NCI-H510A (cell line): Measurements from ENCODE around the gene FIS1.

ENCODE experiments used
- DNase-seq: peaks from one replicate; lab custom pipeline; 2025; lab: John Stamatoyannopoulos, UW

Gene FIS1

DNA sequence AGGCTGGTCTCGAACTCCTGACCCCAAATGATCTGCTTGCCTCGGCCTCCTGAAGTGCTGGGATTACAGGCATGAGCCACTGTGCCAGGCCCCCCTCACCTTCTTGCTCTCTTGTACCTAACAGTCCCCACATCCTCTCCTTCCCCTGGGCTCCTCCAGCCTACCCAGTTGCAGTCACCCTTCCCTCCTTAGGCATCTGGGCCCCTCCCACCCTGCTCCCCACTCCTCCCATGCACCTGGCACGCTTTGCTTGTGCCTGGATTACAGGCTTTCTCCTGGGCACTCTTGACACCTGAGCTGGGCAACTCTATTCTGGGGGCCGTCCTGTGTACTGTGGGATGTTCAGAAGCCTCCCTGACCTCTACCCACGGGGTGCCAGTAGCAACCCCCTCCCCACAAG lies 10.2 kb downstream of the FIS1 start:
- DNase-seq, result no peak

DNA sequence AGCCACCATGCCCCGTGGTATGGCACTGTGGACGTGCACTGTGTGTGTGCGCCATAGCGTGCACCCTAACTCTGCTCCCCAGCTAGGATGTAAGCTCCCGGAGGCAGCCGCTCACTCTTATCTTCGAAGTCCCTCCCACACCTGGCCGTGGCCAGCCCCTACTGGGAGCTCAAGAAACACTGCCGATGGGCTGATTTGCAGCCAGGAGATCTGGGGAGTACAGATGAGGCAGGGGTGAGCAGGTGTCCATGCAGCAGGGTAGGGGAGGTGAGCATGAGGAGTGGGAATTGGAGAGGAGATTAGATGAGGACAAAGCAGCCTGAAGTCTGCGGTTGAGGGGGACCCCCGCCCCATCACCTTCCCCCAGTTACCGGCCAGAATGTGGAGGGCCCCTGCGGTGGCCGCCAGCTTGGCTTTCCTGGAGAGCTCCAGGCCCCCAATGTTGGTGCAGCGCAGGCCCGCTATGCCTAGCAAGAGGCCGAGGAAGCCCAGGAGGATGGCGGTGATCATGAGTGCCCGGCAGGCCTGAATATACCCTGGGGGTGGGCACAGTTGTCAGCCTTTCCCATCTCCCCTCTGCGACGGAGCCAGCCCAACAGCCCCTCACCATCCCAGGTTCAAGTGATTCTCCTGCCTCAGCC lies 10.9 kb downstream of the FIS1 start:
- DNase-seq, result no peak

DNA sequence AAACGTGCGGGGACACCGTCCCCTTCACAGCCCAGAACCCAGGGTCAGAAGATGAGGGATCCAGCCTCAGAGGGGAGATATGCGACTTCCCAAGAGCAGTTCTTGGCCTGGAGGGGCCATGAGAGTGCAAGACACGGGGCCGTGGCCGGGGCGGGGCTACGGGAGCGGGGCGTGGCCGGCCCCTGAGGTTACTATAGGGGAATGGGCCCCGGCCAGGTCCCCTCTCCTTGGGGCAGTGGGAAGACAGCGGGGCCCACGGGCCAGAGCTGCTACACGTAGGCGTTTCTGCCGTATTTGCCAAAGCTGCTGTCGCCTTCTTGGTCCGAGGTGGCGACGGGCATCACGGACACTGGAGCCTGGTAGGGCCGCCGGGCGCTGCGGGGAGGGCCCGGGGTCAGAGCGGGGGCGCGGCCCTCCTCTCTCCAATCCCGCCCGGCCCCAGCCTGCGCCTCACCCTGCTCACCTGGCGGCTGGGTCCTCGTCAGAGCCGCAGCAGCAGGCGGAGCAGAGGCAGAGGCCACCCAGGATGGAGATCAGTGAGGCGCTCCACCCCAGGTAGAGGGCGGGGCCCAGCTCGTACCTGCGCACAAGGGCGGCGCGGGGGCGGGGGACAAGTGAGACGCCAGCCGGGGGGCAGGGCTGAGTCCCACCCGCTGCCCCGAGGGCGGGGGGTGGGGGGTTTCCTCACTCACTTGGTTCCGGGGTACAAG lies 12.6 kb downstream of the FIS1 start:
- DNase-seq, result peak; percentile 70

DNA sequence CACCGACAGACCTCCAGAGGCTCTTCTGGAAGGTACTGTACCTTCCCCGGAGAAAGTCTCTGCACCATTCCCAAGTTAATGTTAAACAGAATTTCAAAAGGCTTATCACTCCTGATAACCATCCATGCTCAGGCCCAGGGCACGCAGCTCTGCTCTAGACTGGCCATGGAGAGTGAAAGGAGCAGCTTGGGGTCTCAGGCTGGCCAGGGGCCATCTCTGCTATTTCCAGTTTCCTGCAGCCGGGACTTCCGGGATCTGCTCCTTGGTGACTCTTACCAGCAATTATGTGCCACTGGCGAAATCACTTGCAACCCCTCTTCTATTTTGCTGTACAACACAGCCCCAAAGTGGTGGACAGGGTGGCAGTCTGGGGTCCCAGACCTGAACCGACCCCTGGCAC lies 13.2 kb downstream of the FIS1 start:
- DNase-seq, result no peak

DNA sequence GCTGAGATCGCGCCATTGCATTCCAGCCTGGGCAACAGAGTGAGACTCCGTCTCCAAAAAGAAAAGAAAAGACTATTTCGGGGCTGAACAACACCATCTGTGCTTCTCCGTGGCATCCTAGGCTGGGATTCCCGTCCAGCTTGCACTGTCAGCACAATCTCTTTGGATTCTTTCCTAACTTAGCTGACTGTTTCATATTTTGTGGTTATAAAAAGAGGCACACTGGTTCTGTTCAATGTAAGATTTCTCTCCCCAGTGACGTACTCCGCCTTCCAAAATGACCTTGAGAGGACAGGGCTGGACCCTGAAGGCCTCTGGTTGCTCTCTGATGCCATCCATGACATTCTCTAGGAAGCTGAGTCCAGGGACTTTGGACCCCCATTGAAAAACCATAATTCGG lies 18.2 kb downstream of the FIS1 start:
- DNase-seq, result no peak

DNA sequence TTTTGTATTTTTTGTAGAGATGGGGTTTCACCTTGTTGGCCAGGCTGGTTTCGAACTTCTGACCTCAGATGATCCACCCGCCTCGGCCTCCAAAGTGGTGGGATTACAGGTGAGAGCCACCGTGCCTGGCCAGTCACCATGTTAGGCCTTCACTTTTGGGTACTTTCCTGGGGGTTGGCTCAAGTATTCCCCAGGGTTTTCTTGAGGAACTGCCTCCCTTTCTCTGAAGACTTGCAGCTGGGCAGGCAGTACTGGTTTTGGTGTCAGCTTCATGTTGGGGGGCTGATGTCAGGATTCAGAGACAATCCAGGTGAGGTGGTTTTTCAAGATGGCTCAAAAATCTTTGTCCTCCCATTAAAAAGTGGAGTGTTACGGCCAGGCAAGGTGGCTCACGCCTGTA lies 19.2 kb downstream of the FIS1 start:
- no peak for DNase-seq

DNA sequence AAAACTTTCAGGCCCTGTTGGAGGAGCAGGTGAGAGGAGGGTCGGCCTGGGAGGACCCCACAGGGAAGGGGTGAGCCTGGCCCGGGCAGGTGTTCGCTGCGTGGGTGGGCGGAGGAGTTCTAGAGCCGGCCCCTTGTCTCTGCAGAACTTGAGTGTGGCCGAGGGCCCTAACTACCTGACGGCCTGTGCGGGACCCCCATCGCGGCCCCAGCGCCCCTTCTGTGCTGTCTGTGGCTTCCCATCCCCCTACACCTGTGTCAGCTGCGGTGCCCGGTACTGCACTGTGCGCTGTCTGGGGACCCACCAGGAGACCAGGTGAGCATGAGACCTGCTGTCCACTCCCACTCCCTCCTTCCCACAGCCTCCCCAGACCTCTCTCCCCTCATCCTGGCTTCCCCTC lies 21.4 kb downstream of the FIS1 start:
- no peak for DNase-seq

DNA sequence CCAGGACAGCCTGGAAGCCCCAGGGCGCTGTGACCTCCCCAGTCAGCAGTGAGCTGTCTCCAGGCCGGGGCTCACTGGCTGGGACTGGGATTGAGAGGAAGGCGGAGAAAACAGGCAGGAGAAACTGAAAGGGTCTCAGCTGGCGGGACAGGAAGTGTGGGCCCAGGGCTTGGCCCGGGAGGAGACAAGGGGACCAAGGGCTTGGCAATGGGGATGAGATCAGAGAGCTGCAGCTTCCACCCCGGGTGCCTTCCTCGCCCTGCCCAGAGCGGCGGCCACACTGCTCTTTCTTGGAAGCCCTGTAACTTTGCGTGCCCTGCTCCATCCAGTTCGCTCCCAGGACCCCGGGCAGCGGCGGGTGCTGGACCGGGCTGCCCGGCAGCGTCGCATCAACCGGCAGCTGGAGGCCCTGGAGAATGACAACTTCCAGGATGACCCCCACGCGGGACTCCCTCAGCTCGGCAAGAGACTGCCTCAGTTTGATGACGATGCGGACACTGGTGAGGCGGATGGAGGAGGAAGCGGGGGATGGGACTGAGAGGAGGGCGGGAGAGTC lies 22.5 kb downstream of the FIS1 start:
- no peak for DNase-seq

DNA sequence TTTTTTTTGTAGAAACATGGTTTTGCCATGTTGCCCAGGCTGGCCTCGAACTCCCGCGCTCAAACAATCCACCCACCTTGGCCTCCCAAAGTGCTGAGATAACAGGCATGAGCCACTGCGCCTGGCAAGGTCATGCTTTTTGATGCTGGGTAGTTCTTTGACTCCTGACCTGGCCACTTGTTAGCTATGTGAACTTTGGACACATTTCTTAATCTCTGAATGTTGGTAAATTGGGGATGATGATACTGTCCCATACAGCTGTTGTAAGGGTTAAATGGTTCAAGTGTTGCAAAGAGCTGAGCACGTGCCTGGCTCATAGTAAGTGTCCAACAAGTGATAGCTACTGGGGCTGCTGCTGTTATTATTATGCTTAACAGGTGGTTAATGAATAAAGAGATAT lies 24.6 kb downstream of the FIS1 start:
- DNase-seq, result no peak

DNA sequence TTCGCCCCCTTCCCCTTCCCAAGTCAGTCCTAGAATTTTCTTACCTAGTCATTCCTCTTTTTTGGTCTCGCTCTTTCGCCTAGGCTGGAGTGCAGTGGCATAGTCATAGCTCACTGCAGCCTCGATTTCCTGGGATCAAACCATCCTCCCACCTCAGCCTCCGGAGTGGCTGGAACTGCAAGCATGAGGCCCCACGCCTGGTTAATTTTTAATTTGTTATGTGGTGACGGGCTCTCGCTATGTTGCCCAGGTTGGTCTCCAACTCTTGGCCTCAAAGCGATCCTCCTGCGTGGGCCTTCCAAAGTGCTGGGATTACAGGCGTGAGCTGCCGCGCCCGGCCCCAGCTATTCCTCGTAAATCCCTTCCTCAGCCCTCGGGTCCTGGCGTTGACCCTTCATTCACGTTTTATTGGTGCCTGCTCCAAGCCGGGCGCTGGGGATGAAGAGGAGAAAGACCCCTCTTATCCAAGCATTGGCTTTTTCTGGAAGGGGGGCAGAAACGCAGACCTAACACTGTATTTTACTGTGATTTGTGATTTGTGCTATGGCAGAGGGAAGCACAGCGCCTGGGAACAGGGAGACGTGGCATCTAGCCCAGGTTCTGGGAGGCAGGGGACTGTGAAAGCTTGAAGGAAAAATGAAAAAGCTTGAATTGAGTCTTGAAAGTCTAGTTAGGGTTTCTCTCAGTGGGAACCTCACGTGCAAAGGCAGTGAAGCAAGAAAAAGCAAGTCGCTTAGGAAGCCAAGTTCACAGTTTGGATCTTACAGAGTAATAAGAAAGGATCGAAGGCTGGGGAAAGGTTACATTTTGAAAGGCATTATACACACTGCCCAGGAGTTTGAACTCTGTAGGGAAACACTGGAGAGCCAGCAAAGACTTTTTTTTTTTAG lies 26.4 kb downstream of the FIS1 start:
- DNase-seq, result no peak

DNA sequence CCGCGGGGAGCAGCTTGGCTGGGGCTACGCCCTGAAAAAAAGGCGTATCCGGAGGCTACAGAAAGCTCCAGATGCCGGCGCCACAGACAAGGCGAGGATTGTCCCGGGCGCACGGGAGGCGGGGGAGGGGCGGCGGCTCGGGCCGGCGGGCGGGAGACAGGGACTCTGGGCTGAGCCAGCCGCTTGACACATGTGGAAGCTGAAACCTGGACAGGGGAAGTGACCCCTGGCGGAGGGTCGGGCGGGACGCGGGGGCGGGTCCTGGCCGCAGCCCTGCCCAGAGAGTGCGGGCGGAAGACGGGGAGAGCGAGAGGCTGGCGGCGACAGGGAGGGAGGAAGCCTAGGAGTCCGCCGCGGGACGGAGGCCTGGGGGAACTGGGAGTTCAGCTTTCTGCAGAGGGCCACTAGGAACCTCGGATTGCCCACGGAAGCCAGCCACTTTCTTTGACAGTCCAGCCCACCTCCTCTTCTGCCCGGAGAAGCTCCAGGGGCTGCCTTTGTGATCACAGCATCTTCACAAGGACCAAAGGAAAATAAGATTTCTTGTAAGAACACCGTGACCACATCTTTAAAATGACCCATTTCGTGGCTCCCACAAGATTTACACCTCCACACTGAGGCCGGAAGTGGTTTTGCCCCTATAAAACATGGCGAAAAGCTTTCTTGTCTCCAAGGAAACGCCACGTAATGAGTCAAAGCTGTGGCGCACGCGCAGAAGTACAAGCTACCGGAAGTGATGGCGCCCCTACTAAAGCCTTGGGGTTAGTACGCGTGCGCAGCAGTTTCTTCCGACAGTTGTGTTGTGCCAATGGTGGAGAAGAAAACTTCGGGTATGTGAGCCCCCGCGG lies 27.3 kb downstream of the FIS1 start, which contains the start of the genes PLOD3 and ZNHIT1:
Gene PLOD3, minus strand, starts transcription at position 194 of the 848 bp plus-strand sequence. CDS start 307 bp downstream, outside the sequence.
Gene ZNHIT1, plus strand, starts transcription at position 778 of the 848 bp plus-strand sequence. Its CDS starts 31 bp downstream, at position 809.
- peak; percentile 80 for DNase-seq

DNA sequence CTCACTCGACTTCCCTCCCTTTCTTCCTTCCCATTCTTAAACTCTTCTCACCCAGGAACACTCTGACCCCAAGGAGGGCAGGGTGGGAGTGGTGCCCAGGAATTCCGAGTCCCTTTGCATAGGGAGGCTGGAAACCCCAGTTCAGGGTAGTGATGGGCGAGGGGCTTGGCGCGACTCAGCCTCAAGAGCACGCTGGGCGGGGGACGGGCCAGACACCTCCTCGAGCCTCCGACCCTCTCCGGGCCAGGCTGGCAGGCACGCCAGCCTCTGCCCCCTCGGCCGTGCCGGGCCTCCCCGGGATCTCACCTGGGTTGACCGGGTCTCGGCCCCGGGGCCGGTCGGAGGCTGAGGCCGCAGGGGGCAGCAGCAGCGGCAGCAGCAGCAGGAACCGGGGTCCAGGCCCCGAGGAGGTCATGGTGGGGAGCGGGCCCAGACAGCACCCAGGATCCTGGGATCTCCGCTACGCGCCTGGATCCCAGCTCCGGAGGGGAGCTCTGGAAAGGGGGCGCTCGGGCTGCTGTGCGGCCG lies 28.0 kb downstream of the FIS1 start:
- no peak for DNase-seq

DNA sequence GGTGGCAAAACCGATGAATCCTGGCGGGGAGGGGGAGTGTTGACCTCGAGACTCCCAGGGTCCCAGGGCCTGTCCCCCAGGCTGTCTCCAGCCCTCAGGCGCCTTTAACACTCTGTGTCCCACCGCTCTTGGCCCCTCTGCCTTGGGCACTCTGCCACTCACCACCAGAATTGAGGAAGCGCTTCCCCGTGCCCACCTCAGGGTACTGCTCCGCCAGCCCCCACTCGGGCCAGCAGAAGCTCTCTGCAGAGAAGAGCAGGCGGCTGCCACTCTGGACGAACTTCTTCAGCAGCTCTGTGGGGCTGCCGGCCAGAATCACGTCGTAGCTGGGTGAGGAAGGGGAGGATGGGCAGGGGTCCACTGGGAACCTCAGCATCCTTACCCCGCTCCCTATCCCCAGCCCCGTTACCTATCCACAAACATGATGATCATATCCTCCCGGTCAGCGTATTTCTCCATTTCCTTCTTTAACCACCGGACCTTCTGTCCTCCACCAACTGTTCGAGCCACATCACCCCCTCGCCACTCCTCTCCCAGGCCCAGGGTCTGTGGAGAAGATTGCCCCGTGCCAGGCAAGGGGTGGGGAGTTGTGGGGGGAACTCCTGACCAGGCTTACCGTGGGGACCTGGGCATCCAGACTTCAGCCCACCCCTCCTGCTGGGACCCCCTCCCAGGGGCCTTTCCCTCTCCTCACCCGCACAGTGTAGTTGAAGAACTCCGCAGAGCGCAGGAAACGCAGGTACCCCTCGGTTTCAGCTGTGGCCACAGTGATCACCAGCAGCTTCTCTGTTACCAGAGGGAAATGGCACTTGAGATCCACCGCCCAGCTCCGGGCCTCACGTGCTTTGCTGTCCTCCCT lies 28.7 kb downstream of the FIS1 start:
- DNase-seq, result no peak

DNA sequence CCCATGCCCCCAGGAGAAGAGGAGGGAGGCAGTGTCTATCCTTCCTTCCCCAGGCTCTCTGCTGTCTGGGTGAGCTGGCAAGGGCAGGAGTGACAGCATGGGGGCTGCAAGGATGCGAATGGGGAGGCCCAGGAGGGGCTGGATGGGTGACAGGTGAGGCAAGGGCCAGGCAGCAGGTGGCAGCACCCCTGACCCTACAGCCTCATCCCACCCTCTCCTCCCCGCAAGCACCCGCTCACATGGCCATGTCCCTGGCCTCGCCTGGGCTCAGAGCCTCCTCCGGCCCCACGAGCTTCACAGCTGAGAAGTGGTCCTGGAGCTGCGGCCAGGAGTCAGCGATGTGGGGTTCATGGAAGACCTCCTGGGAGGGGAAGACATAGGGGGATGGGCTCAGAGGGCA lies 32.9 kb downstream of the FIS1 start:
- no peak for DNase-seq

DNA sequence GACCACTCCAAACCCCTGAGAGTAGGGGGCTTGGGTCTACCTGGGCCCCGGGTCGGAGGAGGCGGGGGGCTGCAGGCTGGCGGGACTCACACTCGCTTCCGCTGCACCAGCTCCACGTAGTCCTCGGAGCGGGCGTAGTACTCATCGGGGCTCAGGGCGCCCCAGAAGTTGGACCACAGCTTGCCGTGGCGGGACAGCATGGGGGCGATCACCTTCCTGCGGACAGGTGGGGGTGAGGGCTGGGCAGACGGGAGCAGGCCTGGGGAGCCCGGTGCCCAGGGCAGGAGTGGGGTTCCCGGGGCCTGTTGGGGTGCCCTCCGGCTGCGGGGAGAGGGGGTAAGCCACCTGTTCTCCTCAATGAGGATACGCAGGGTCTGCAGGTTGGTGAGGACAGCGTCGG lies 33.4 kb downstream of the FIS1 start:
- DNase-seq, result no peak

DNA sequence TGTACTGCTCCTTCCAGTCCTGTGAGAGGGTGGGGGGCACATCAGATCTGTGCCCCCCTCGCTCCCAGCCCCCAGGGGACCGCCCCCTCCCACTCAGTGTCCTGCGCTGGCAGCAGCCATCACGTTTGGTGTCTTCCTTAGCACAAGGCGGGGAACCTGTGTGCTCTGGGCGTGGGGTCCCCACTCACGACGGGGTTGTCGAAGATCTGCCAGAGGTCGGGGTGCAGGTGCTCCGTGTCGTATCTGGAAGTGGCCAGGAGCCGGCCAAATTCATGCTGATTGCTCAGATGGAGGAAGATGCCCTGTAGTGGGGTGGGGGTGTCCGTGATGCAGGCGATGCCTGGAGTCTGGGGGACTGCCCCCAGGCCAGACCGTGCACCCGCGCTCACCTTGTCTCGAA lies 34.7 kb downstream of the FIS1 start:
- no peak for DNase-seq

DNA sequence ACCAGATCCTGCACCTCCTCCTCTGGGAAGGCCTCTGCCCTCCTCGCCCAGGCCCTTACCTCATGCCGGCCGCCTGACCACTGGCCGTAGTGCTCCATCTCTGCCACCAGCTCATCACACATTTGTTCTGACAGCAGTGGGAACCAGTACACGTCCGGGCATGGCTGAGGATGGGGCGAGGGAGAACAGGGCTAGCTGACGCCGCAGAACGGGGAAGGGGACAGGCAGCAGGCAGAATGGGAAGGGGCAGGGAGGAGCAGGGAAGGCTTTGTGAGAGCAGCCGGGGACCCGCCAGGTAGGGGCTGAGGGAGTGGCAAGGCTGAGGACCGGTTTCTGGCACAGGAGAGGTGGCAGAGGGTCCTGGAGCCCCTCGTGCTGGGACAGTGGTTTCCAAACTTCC lies 36.1 kb downstream of the FIS1 start:
- no peak for DNase-seq

DNA sequence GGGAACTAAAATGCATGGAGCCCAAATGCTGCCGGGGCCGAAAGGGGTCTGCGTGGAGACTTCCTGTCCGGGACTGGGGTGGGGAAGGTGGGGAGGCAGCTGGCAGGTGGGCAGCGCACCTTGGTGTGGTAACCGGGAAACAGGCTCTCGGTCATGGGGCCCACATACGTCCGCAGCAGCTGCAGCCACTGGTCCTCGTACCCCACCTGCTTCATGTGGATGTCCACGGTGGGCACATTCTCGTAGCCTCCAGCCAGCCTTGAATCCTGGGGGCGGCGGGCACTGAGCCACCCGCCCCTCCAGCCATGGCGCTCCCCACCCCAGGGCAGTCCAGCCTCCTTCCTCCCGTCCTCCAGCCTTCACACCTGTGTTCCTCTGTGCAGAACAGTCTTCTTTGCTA lies 37.4 kb downstream of the FIS1 start:
- no peak for DNase-seq

DNA sequence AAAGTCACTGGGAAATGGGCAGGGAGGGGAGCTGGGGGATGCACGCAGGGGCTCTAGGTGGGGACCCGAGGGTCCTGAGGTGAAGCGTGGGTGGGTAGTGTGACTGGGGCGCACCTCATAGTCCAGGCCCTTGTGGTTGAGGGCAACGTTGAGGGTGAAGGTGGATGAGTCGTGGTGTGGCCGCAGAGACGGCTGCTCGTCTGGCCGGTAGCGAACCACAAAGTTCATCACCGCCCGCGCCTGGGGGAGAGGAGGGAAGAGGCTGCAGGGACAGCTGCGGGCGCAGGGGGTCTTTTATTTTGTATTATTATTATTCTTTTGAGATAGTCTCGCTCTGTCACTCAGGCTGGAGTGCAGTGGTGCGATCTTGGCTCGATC lies 38.2 kb downstream of the FIS1 start:
- DNase-seq, result no peak

DNA sequence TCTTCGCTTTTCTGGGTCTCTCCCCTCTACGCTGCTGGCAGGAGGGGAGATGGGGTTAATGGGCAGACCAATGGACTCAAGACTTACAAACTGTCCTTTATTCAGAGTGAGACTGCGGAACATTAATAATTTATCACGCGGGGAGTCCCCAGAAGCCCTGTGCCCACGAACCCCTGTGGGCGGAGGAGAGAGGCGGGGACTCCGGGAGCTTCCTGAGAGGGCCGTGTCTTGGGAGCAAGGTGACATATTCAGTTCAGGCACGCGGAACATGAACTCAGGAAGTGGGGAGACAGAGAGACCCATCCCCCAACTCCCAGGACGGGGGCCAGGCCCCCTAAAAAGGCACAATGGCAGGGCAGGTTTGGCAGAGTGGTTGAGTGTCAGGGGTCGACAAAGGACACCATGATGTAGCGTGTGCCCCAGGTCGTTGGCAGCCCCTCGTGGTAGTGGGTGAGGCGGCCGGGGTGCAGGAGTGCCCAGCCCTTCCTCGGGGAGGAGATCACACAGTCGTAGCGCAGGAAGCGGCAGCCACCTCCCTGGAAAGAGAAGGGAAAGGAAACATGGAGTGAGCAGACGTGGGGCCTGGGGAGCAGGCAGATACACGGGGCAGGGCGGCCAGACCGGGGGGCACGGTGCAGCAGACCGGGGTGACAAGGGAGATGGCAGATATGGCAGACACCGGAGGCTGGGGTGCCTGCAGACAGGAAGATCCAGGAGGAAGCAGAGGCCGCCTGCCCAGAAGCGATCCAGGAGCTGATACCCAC lies 38.8 kb downstream of the FIS1 start:
- no peak for DNase-seq
